ENCODE results near the gene SCT. TPM values are rescaled to one million over a fixed set of nuclear protein-coding genes. Genes with fewer than 3 reads are reported as not detected.

Gene SCT
- total RNA-seq, 1 donor from 2014 or later: not detected

DNA sequence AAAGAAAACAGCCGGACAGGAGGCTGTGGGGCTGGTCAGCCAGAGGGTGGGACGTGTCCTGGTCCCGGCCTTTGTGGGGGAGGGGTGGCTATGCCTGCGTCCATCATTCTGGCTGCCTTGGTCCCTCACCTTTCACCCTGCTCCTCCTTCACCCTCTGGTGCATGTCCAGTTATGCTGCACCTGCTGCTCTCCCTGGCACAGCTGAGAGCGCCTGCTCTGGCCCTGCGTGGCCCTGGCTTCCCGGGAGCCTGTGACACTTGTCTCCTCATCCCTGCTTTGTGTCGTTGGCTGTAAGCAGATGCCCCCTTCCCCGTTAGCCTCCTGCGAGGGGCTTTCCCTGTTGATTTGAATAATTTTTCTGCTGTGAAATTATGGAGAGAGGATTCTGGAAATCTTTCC is 34.1 kb downstream of the SCT start:
- Histone ChIP-seq H3K9me3 (no peaks in the 10 kb centered on the region), H3K36me3 (peaks cover 88 to 90% of the 10 kb centered on the region in 2 donors), H3K27ac (no peak overlapping the region), H3K4me1 (no peaks in the 10 kb centered on the region), H3K4me3 (no peak overlapping the region), H3K27me3 (no peaks in the 10 kb centered on the region)
- TF ChIP-seq, protein P1, sequence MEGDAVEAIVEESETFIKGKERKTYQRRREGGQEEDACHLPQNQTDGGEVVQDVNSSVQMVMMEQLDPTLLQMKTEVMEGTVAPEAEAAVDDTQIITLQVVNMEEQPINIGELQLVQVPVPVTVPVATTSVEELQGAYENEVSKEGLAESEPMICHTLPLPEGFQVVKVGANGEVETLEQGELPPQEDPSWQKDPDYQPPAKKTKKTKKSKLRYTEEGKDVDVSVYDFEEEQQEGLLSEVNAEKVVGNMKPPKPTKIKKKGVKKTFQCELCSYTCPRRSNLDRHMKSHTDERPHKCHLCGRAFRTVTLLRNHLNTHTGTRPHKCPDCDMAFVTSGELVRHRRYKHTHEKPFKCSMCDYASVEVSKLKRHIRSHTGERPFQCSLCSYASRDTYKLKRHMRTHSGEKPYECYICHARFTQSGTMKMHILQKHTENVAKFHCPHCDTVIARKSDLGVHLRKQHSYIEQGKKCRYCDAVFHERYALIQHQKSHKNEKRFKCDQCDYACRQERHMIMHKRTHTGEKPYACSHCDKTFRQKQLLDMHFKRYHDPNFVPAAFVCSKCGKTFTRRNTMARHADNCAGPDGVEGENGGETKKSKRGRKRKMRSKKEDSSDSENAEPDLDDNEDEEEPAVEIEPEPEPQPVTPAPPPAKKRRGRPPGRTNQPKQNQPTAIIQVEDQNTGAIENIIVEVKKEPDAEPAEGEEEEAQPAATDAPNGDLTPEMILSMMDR (IDR thresholded peaks at IDR 0.05): no peak
- no peak for DNase-seq (ENCODE audit: low spot score in 2 of 2)
- intact Hi-C loops (cut with DNase I): no loop called here

DNA sequence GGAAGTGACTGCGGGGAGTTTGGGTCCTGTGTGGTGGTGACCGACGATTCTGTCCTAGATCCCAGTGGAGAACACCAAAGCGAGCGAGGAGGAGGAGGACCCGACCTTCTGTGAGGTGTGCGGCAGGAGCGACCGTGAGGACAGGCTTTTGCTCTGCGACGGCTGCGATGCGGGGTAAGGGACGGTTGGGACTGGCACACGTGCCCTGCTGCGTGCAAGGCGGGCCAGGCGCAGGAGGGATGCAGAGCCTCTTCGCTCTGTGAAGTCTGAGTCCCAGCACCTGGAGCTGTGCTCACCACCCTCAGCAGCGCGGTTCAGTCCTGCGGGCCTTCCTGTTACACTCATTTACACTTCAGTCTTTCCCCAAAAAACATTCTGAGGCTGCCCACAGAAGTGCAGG is 34.5 kb downstream of the SCT start:
- H3K27ac ChIP-seq: no peak overlapping the region
- H3K36me3 ChIP-seq: peaks cover 88 to 90% of the 10 kb centered on the region in 2 donors
- H3K4me1 ChIP-seq: no peaks in the 10 kb centered on the region
- no peak for DNase-seq (ENCODE audit: low spot score in 2 of 2)
- no peaks in the 10 kb centered on the region for H3K9me3 ChIP-seq
- intact Hi-C loops (cut with DNase I): no loop called here
- no peaks in the 10 kb centered on the region for H3K27me3 ChIP-seq
- TF ChIP-seq, protein P1 (IDR thresholded peaks at IDR 0.05): no peak
- no peak overlapping the region for H3K4me3 ChIP-seq

GRCh38 chr11:590997-591396 is 36.0 kb downstream of the SCT start:
- H3K9me3 ChIP-seq: no peaks in the 10 kb centered on the region
- H3K27ac ChIP-seq: no peak overlapping the region
- no peaks in the 10 kb centered on the region for H3K4me1 ChIP-seq
- DNase-seq (ENCODE audit: low spot score in 2 of 2): no peak
- H3K4me3 ChIP-seq: no peak overlapping the region
- H3K36me3 ChIP-seq: peaks cover 85 to 88% of the 10 kb centered on the region in 2 donors
- intact Hi-C loops (cut with DNase I): no loop called here
- TF ChIP-seq, protein P1 (IDR thresholded peaks at IDR 0.05): no peak
- no peaks in the 10 kb centered on the region for H3K27me3 ChIP-seq

- Histone ChIP-seq H3K27ac (no peak overlapping the region), H3K9me3 (no peaks in the 10 kb centered on the region), H3K4me1 (no peaks in the 10 kb centered on the region), H3K27me3 (no peaks in the 10 kb centered on the region), H3K36me3 (peaks cover 73 to 80% of the 10 kb centered on the region in 2 donors), H3K4me3 (no peak overlapping the region)
- no peak for DNase-seq (ENCODE audit: low spot score in 2 of 2)
- TF ChIP-seq, protein P1 (IDR thresholded peaks at IDR 0.05): no peak
- intact Hi-C loops (cut with DNase I): no loop called here
Observed at GRCh38 chr11:589798-590197, 37.2 kb downstream of the SCT start.

DNA sequence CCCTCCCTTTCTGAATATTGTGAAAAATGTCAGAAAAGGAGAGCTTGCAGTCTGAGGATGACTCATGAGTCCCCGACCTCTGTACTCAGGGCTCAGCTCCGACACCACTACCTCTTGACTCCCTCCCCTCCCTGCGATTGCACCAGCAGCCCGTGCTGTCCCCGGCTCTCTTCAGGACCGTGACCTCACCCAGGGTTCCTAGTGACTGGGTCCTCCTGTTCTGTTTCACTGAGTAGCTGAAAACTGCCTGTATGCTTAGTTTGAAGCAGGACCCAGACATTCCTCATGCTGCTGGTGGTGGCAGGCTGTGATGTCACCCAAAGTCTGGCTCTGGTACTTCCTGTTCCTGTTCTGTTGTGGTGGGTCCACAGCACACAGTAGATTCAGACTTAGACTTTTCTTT is 39.0 kb downstream of the SCT start:
- H3K4me3 ChIP-seq: no peak overlapping the region
- no peaks in the 10 kb centered on the region for H3K4me1 ChIP-seq
- intact Hi-C loops (cut with DNase I): no loop called here
- DNase-seq (ENCODE audit: low spot score in 2 of 2): peak; percentile 53 to 77
- H3K36me3 ChIP-seq: peaks cover 73 to 77% of the 10 kb centered on the region in 2 donors
- H3K27me3 ChIP-seq: no peaks in the 10 kb centered on the region
- peak overlapping the region in 1 of 2 donors; percentile 18 for H3K27ac ChIP-seq
- TF ChIP-seq, protein P1 (IDR thresholded peaks at IDR 0.05): no peak
- H3K9me3 ChIP-seq: no peaks in the 10 kb centered on the region

GRCh38 chr11:587546-587945 is 39.4 kb downstream of the SCT start:
- H3K36me3 ChIP-seq: peaks cover 73 to 77% of the 10 kb centered on the region in 2 donors

More at GRCh38 chr11:587546-587945, 39.4 kb downstream of the SCT start:
- intact Hi-C loops (cut with DNase I): no loop called here
- H3K27me3 ChIP-seq: no peaks in the 10 kb centered on the region
- no peaks in the 10 kb centered on the region for H3K9me3 ChIP-seq
- H3K4me1 ChIP-seq: no peaks in the 10 kb centered on the region
- no peak for DNase-seq (ENCODE audit: low spot score in 2 of 2)
- H3K27ac ChIP-seq: no peak overlapping the region
- TF ChIP-seq, protein P1 (IDR thresholded peaks at IDR 0.05): no peak
- no peak overlapping the region for H3K4me3 ChIP-seq

Measured in ascending aorta (tissue), 2 donors.